ENCODE measurements around the gene B3GNT5.
A peak's percentile ranks its signal among the peaks of the same experiment; 100 is the strongest.

B3GNT5 gene

GRCh38 chr3:183265157-183265642 lies 12.1 kb downstream of the B3GNT5 start:
- Histone ChIP-seq H3K79me1 (replicated peaks; ENCODE audit: low read length, poor library complexity, severe bottlenecking) (peaks cover 30% of the 10 kb centered on the region), H3K23ac (ENCODE audit: low read length in 2 of 2) (no peak overlapping the region), H3K4ac (ENCODE audit: low read depth in 1 of 2, low read length in 2 of 2) (peak overlapping the region in 1 of 2 experiments; percentile 40), H2BK5ac (ENCODE audit: low read depth, low read length, poor library complexity, severe bottlenecking) (no peak overlapping the region), H2BK12ac (ENCODE audit: low read length in 2 of 2) (no peak overlapping the region), H3K9ac (ENCODE audit: low read length) (peak overlapping the region; percentile 66), H3K36me3 (ENCODE audit: control insufficient read depth in 1 of 2, insufficient read depth in 2 of 2, low read depth in 1 of 2, low read length in 2 of 2) (peaks cover 3 to 7% of the 10 kb centered on the region in 2 experiments), H2AK5ac (ENCODE audit: low read length, severe bottlenecking) (peak overlapping the region; percentile 9), H4K91ac (ENCODE audit: low read length) (peak overlapping the region; percentile 3), H2BK120ac (ENCODE audit: low read depth, low read length) (no peak overlapping the region), H2BK15ac (ENCODE audit: low read depth, poor library complexity, severe bottlenecking) (no peak overlapping the region), H3K4me1 (ENCODE audit: control insufficient read depth, insufficient read depth, low read depth, low read length) (peaks cover 12% of the 10 kb centered on the region), H4K8ac (ENCODE audit: low read length) (peak overlapping the region; percentile 21), H2AFZ (ENCODE audit: low read depth, low read length) (no peak overlapping the region), H3K4me3 (ENCODE audit: insufficient read depth in 1 of 2, low read depth in 1 of 2, low read length in 2 of 2) (peak overlapping the region in 1 of 2 experiments; percentile 58), H3K18ac (ENCODE audit: low read depth in 1 of 2, low read length in 2 of 2) (peak overlapping the region; percentile 71 to 91), H3K9me3 (ENCODE audit: control insufficient read depth, low read length) (no peaks in the 10 kb centered on the region), H3K14ac (ENCODE audit: low read length in 2 of 2) (no peak overlapping the region), H3K27ac (ENCODE audit: low read length, poor library complexity, severe bottlenecking) (peak overlapping the region; percentile 84), H3K4me2 (ENCODE audit: low read length, poor library complexity, severe bottlenecking) (peak overlapping the region; percentile 63), H3K27me3 (ENCODE audit: control insufficient read depth in 1 of 2, insufficient read depth in 1 of 2, low read length in 2 of 2) (no peaks in the 10 kb centered on the region)
- DNase-seq: peak; percentile 45
- WGBS: 64% methylated on average over 15 of the region's 15 CpGs

GRCh38 chr3:183265834-183266417 lies 12.9 kb downstream of the B3GNT5 start:
- Histone ChIP-seq H3K36me3 (ENCODE audit: control insufficient read depth in 1 of 2, insufficient read depth in 2 of 2, low read depth in 1 of 2, low read length in 2 of 2) (peaks cover 7 to 9% of the 10 kb centered on the region in 2 experiments), H3K9me3 (ENCODE audit: control insufficient read depth, low read length) (no peaks in the 10 kb centered on the region), H2AFZ (ENCODE audit: low read depth, low read length) (no peak overlapping the region), H4K8ac (ENCODE audit: low read length) (peak overlapping the region; percentile 59), H3K9ac (ENCODE audit: low read length) (peak overlapping the region; percentile 66), H4K91ac (ENCODE audit: low read length) (no peak overlapping the region), H3K27ac (ENCODE audit: low read length, poor library complexity, severe bottlenecking) (peak overlapping the region; percentile 0), H3K27me3 (ENCODE audit: control insufficient read depth in 1 of 2, insufficient read depth in 1 of 2, low read length in 2 of 2) (no peaks in the 10 kb centered on the region), H3K4me2 (ENCODE audit: low read length, poor library complexity, severe bottlenecking) (no peak overlapping the region), H3K4me3 (ENCODE audit: insufficient read depth in 1 of 2, low read depth in 1 of 2, low read length in 2 of 2) (no peak overlapping the region), H3K23ac (ENCODE audit: low read length in 2 of 2) (no peak overlapping the region), H2BK12ac (ENCODE audit: low read length in 2 of 2) (no peak overlapping the region), H3K18ac (ENCODE audit: low read depth in 1 of 2, low read length in 2 of 2) (no peak overlapping the region), H2BK120ac (ENCODE audit: low read depth, low read length) (no peak overlapping the region), H3K4ac (ENCODE audit: low read depth in 1 of 2, low read length in 2 of 2) (no peak overlapping the region), H2AK5ac (ENCODE audit: low read length, severe bottlenecking) (no peak overlapping the region), H2BK15ac (ENCODE audit: low read depth, poor library complexity, severe bottlenecking) (no peak overlapping the region), H3K79me1 (replicated peaks; ENCODE audit: low read length, poor library complexity, severe bottlenecking) (peaks cover 33% of the 10 kb centered on the region), H3K14ac (ENCODE audit: low read length in 2 of 2) (no peak overlapping the region), H3K4me1 (ENCODE audit: control insufficient read depth, insufficient read depth, low read depth, low read length) (peaks cover 12% of the 10 kb centered on the region), H2BK5ac (ENCODE audit: low read depth, low read length, poor library complexity, severe bottlenecking) (no peak overlapping the region)
- peak; percentile 73 for DNase-seq
- 61% methylated on average over 5 of the region's 5 CpGs for WGBS

GRCh38 chr3:183266454-183266853 lies 13.4 kb downstream of the B3GNT5 start:
- H2BK5ac ChIP-seq (ENCODE audit: low read depth, low read length, poor library complexity, severe bottlenecking): no peak overlapping the region
- no peak overlapping the region for H3K18ac ChIP-seq (ENCODE audit: low read depth in 1 of 2, low read length in 2 of 2)
- peaks cover 7 to 9% of the 10 kb centered on the region in 2 experiments for H3K36me3 ChIP-seq (ENCODE audit: control insufficient read depth in 1 of 2, insufficient read depth in 2 of 2, low read depth in 1 of 2, low read length in 2 of 2)
- no peak overlapping the region for H4K8ac ChIP-seq (ENCODE audit: low read length)
- H3K4me1 ChIP-seq (ENCODE audit: control insufficient read depth, insufficient read depth, low read depth, low read length): peaks cover 12% of the 10 kb centered on the region
- no peak overlapping the region for H3K4me2 ChIP-seq (ENCODE audit: low read length, poor library complexity, severe bottlenecking)
- peaks cover 33% of the 10 kb centered on the region for H3K79me1 ChIP-seq (replicated peaks; ENCODE audit: low read length, poor library complexity, severe bottlenecking)
- H3K14ac ChIP-seq (ENCODE audit: low read length in 2 of 2): no peak overlapping the region
- no peak overlapping the region for H3K9ac ChIP-seq (ENCODE audit: low read length)
- no peaks in the 10 kb centered on the region for H3K9me3 ChIP-seq (ENCODE audit: control insufficient read depth, low read length)
- H2AK5ac ChIP-seq (ENCODE audit: low read length, severe bottlenecking): no peak overlapping the region
- H2AFZ ChIP-seq (ENCODE audit: low read depth, low read length): no peak overlapping the region
- no peaks in the 10 kb centered on the region for H3K27me3 ChIP-seq (ENCODE audit: control insufficient read depth in 1 of 2, insufficient read depth in 1 of 2, low read length in 2 of 2)
- no peak overlapping the region for H3K4me3 ChIP-seq (ENCODE audit: insufficient read depth in 1 of 2, low read depth in 1 of 2, low read length in 2 of 2)
- H3K23ac ChIP-seq (ENCODE audit: low read length in 2 of 2): no peak overlapping the region
- no peak overlapping the region for H2BK15ac ChIP-seq (ENCODE audit: low read depth, poor library complexity, severe bottlenecking)
- H2BK120ac ChIP-seq (ENCODE audit: low read depth, low read length): no peak overlapping the region
- WGBS: 100% methylated on average over 1 of the region's 3 CpGs
- H3K4ac ChIP-seq (ENCODE audit: low read depth in 1 of 2, low read length in 2 of 2): no peak overlapping the region
- H3K27ac ChIP-seq (ENCODE audit: low read length, poor library complexity, severe bottlenecking): no peak overlapping the region
- no peak overlapping the region for H4K91ac ChIP-seq (ENCODE audit: low read length)
- no peak for DNase-seq
- no peak overlapping the region for H2BK12ac ChIP-seq (ENCODE audit: low read length in 2 of 2)

GRCh38 chr3:183267140-183267539 lies 14.1 kb downstream of the B3GNT5 start:
- peaks cover 33% of the 10 kb centered on the region for H3K79me1 ChIP-seq (replicated peaks; ENCODE audit: low read length, poor library complexity, severe bottlenecking)
- no peak overlapping the region for H3K23ac ChIP-seq (ENCODE audit: low read length in 2 of 2)
- H4K8ac ChIP-seq (ENCODE audit: low read length): no peak overlapping the region
- no peak overlapping the region for H3K27ac ChIP-seq (ENCODE audit: low read length, poor library complexity, severe bottlenecking)
- H3K4me3 ChIP-seq (ENCODE audit: insufficient read depth in 1 of 2, low read depth in 1 of 2, low read length in 2 of 2): no peak overlapping the region
- no peak overlapping the region for H3K9ac ChIP-seq (ENCODE audit: low read length)
- H3K14ac ChIP-seq (ENCODE audit: low read length in 2 of 2): no peak overlapping the region
- H3K4me2 ChIP-seq (ENCODE audit: low read length, poor library complexity, severe bottlenecking): no peak overlapping the region
- H3K4ac ChIP-seq (ENCODE audit: low read depth in 1 of 2, low read length in 2 of 2): no peak overlapping the region
- no peak overlapping the region for H2BK12ac ChIP-seq (ENCODE audit: low read length in 2 of 2)
- no peak overlapping the region for H2BK120ac ChIP-seq (ENCODE audit: low read depth, low read length)
- WGBS: 97% methylated on average over 5 of the region's 5 CpGs
- no peaks in the 10 kb centered on the region for H3K27me3 ChIP-seq (ENCODE audit: control insufficient read depth in 1 of 2, insufficient read depth in 1 of 2, low read length in 2 of 2)
- peaks cover 12% of the 10 kb centered on the region for H3K4me1 ChIP-seq (ENCODE audit: control insufficient read depth, insufficient read depth, low read depth, low read length)
- no peak for DNase-seq
- H3K36me3 ChIP-seq (ENCODE audit: control insufficient read depth in 1 of 2, insufficient read depth in 2 of 2, low read depth in 1 of 2, low read length in 2 of 2): peaks cover 7 to 9% of the 10 kb centered on the region in 2 experiments
- no peak overlapping the region for H2BK5ac ChIP-seq (ENCODE audit: low read depth, low read length, poor library complexity, severe bottlenecking)
- H2AFZ ChIP-seq (ENCODE audit: low read depth, low read length): no peak overlapping the region
- H3K9me3 ChIP-seq (ENCODE audit: control insufficient read depth, low read length): no peaks in the 10 kb centered on the region
- no peak overlapping the region for H2BK15ac ChIP-seq (ENCODE audit: low read depth, poor library complexity, severe bottlenecking)
- H4K91ac ChIP-seq (ENCODE audit: low read length): no peak overlapping the region
- no peak overlapping the region for H3K18ac ChIP-seq (ENCODE audit: low read depth in 1 of 2, low read length in 2 of 2)
- H2AK5ac ChIP-seq (ENCODE audit: low read length, severe bottlenecking): no peak overlapping the region

Data from mesenchymal stem cell (in vitro differentiated cells and primary cell).